Measurements from ENCODE around the gene TMEM184B.

GRCh38 chr22:38246046-38246658 lies 26.7 kb downstream of the TMEM184B start:
- TF ChIP-seq CTCF (IDR thresholded peaks at IDR 0.05) (no peak), POLR2A (IDR thresholded peaks at IDR 0.05) (no peak)
